HFFc6 (cell line): ENCODE data around the gene TYMS. TPM values are rescaled to one million over a fixed set of nuclear protein-coding genes. Genes with fewer than 3 reads are reported as not detected.
A peak's percentile ranks its signal among the peaks of the same experiment; 100 is the strongest.

Experiments used
- DNase-seq: peaks from one replicate; pipeline ENCODE4 v3.0.0-alpha.2; 2018
- H3K27ac Mint-ChIP-seq: 2 replicates; pipeline ENCODE4 v1.8.0; 2020; ENCODE audit warnings: mild to moderate bottlenecking, mixed read lengths
- H3K27me3 Mint-ChIP-seq: 2 replicates; pipeline ENCODE4 v1.8.0; 2021; ENCODE audit warnings: mild to moderate bottlenecking, moderate library complexity, mixed read lengths; ENCODE audit not compliant: insufficient read depth
- H3K36me3 Mint-ChIP-seq: 2 replicates; pipeline ENCODE4 v1.8.0; 2021; ENCODE audit warnings: low read depth, mixed read lengths
- H3K4me1 Mint-ChIP-seq: 2 replicates; pipeline ENCODE4 v1.8.0; 2020; ENCODE audit warnings: low read depth, mixed read lengths
- H3K4me3 Mint-ChIP-seq: 2 replicates; pipeline ENCODE4 v1.8.0; 2020; ENCODE audit warnings: mild to moderate bottlenecking, moderate library complexity, mixed read lengths
- H3K9me3 Mint-ChIP-seq: 2 replicates; pipeline ENCODE4 v1.8.0; 2020; ENCODE audit warnings: mild to moderate bottlenecking, mixed read lengths
- CTCF ChIP-seq: fragments of 200-600 bp; sonication (generic); IDR thresholded peaks from 2 replicates; pipeline ENCODE4 v1.5.0; 2021; ENCODE audit warnings: antibody characterized with exemption, mild to moderate bottlenecking
- total RNA-seq, 6 experiments: library from RNA; stranded (reverse); fragmentation: NEBNext Ultra II Directional; extraction: Animal tissue kit (Norgen Biotek cat#: 25700); gene quantifications; 2 replicates in 1 of 6; 3 replicates in 5 of 6; pipeline ENCODE4 v1.2.3, GENCODE V29; 2021

The TYMS gene
- total RNA-seq, 6 experiments from 2014 or later = 88.6 to 179 (median 153) TPM

- TF ChIP-seq CTCF = no peak
These were observed 25.9 kb upstream of the TYMS start for GRCh38 chr18:631560-631959.

GRCh38 chr18:634551-635045 is 22.9 kb upstream of the TYMS start:
- no peak for TF ChIP-seq CTCF
- Mint-ChIP-seq H3K9me3 (no peaks in the 10 kb centered on the region), H3K4me3 (no peak overlapping the region), H3K4me1 (peaks cover 15% of the 10 kb centered on the region), H3K27me3 (peaks cover 8% of the 10 kb centered on the region), H3K27ac (no peak overlapping the region), H3K36me3 (no peaks in the 10 kb centered on the region)
- peak; percentile 27 for DNase-seq

More at GRCh38 chr18:631560-631959, 25.9 kb upstream of the TYMS start:
- no peaks in the 10 kb centered on the region for H3K9me3 Mint-ChIP-seq
- H3K36me3 Mint-ChIP-seq = no peaks in the 10 kb centered on the region
- H3K4me3 Mint-ChIP-seq = no peak overlapping the region
- peaks cover 9% of the 10 kb centered on the region for H3K27me3 Mint-ChIP-seq
- DNase-seq = no peak
- no peak overlapping the region for H3K27ac Mint-ChIP-seq
- peaks cover 15% of the 10 kb centered on the region for H3K4me1 Mint-ChIP-seq

- Mint-ChIP-seq H3K36me3 (no peaks in the 10 kb centered on the region), H3K9me3 (no peaks in the 10 kb centered on the region), H3K4me3 (no peak overlapping the region), H3K4me1 (peaks cover 15% of the 10 kb centered on the region), H3K27me3 (peaks cover 7% of the 10 kb centered on the region), H3K27ac (no peak overlapping the region)
- no peak for TF ChIP-seq CTCF
- DNase-seq = no peak
These were observed 22.3 kb upstream of the TYMS start for GRCh38 chr18:635171-635570.

GRCh38 chr18:641224-641623 is 16.2 kb upstream of the TYMS start:
- Mint-ChIP-seq H3K4me3 (no peak overlapping the region), H3K4me1 (no peaks in the 10 kb centered on the region), H3K27ac (no peak overlapping the region), H3K9me3 (no peaks in the 10 kb centered on the region), H3K27me3 (peaks cover 10% of the 10 kb centered on the region), H3K36me3 (no peaks in the 10 kb centered on the region)
- TF ChIP-seq CTCF = no peak
- DNase-seq = no peak

GRCh38 chr18:644395-645004 is 13.0 kb upstream of the TYMS start:
- H3K27ac Mint-ChIP-seq = no peak overlapping the region
- H3K27me3 Mint-ChIP-seq = peaks cover 6% of the 10 kb centered on the region
- no peak overlapping the region for H3K4me3 Mint-ChIP-seq
- peaks cover 5% of the 10 kb centered on the region for H3K4me1 Mint-ChIP-seq
- no peak for TF ChIP-seq CTCF
- no peak for DNase-seq
- H3K36me3 Mint-ChIP-seq = no peaks in the 10 kb centered on the region
- H3K9me3 Mint-ChIP-seq = no peaks in the 10 kb centered on the region
